GM21390 (cell line): Measurements from ENCODE around the gene KLHL22.
"Not testable (repeated sequence)": the region's sequence is repeated elsewhere in the genome, so short reads cannot be mapped to it uniquely, and the experiment has no call there.

Experiments
- ATAC-seq: cut with Tn5 transposase; IDR thresholded peaks from one replicate; pipeline ENCODE4 v1.9.1; 2021; ENCODE audit not compliant: unreplicated experiment

The KLHL22 gene

GRCh38 chr22:20472629-20473442, 22.8 kb downstream of the KLHL22 start:
- no peak for ATAC-seq

- no peak for ATAC-seq
These were observed 24.3 kb downstream of the KLHL22 start for GRCh38 chr22:20471126-20471833.

GRCh38 chr22:20470525-20470924, 25.1 kb downstream of the KLHL22 start:
- ATAC-seq = not testable (repeated sequence)

- no peak for ATAC-seq
These were observed 26.3 kb downstream of the KLHL22 start for GRCh38 chr22:20469110-20469868.

GRCh38 chr22:20466659-20467379, 28.8 kb downstream of the KLHL22 start:
- no peak for ATAC-seq

GRCh38 chr22:20465759-20466077, 29.9 kb downstream of the KLHL22 start:
- no peak for ATAC-seq

GRCh38 chr22:20464912-20465758, 30.5 kb downstream of the KLHL22 start:
- ATAC-seq = no peak

- no peak for ATAC-seq
These were observed 31.4 kb downstream of the KLHL22 start for GRCh38 chr22:20464096-20464614.

GRCh38 chr22:20463324-20464095, 32.1 kb downstream of the KLHL22 start:
- ATAC-seq = no peak

- no peak for ATAC-seq
These were observed 35.7 kb downstream of the KLHL22 start for GRCh38 chr22:20459862-20460261.

- no peak for ATAC-seq
These were observed 36.4 kb downstream of the KLHL22 start for GRCh38 chr22:20459152-20459542.

- ATAC-seq = no peak
These were observed 37.0 kb downstream of the KLHL22 start for GRCh38 chr22:20458530-20459151.

GRCh38 chr22:20457506-20458240, 37.9 kb downstream of the KLHL22 start:
- no peak for ATAC-seq

- no peak for ATAC-seq
These were observed 38.9 kb downstream of the KLHL22 start for GRCh38 chr22:20456722-20457076.

GRCh38 chr22:20456064-20456721, 39.4 kb downstream of the KLHL22 start:
- no peak for ATAC-seq

GRCh38 chr22:20455709-20456063, 39.9 kb downstream of the KLHL22 start:
- no peak for ATAC-seq

GRCh38 chr22:20453222-20453621, 42.4 kb downstream of the KLHL22 start:
- no peak for ATAC-seq

- no peak for ATAC-seq
These were observed 43.7 kb downstream of the KLHL22 start for GRCh38 chr22:20451920-20452319.
